Middle frontal gyrus (tissue), 1 donor: Measurements from ENCODE around the gene SIPA1L3.

ENCODE experiments used
- DNase-seq: peaks from one replicate; pipeline ENCODE4 v3.0.0-alpha.2; 2015; ENCODE audit warnings: low spot score; ENCODE audit errors: extremely low spot score

Gene SIPA1L3

DNA sequence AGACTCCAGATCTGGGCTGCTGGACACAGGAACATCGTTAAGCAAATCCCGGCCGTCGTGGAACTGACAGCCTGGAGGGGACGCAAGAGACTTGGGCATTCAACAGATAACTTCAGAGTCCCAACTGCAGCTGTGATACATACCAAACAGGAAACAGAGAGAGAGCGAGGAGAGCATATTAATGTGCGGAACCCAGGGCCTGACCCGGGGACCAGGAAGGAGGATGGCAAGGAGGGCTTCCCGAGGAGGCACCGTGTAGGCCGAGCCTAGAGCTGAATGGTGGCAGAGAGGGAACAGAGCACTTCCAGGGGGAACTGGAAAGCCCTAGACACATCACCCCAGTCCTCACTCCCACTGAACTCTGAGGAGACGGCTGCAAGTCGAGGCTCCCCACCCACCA, 68.1 kb downstream of the SIPA1L3 start:
- DNase-seq, result no peak

DNA sequence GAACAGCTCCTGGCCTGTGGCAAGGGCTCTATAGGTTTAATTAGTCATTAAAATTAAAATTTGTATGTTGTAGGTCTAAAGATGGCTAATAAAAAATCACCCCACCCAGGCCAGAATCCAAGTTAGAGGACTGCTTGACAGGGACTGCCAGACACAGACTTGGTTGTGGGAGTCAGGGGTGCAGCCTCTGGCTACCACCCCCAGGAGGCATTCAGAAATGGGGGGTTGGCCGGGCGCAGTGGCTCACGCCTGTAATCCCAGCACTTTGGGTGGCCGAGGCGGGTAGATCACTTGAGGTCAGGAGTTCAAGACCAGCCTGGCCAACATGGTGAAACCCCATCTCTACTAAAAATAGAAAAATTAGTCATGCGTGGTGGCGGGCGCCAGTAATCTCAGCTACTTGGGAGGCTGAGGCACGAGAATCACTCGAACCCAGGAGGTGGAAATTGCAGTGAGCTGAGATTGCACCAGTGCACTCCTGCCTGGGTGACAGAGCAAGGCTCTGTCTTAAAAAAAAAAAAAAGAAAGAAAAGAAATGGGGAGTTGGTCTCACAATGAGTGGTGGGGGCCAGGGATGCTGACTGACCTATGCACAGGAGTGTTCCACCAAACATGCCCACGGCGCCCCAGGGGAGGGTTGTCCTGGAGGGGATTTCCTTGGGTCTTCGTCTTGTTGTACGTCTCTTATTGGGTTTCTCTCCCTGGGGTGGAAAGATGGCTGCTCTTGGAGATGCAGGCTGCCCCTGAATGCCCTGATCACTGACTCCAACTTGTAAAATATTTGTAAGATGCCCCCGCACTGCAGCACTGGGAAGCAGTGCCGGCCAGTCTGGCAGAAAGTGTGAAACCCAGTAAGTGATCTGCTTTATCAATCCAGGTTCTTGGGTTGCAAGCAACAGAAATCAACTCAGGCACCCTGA, 68.8 kb downstream of the SIPA1L3 start:
- no peak for DNase-seq

DNA sequence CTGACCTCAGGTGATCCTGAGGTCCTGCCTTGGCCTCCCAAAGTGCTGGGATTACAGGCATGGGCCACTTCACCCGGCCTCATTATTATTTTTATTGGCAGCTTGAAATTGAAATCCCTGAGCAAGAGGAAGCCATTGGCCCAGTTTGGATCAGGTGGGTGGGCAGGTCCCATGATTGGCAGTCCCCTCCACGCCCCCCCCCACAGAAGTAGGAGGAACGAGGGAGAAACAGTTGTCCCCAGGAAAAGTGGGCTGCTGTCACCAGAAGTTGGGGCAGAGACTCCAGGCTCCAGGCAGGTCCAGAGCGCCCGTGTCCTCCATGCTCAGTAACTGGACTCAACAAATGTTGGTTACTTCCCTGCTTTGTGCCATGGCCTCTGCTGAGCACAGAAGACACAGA, 70.4 kb downstream of the SIPA1L3 start:
- DNase-seq, result no peak

DNA sequence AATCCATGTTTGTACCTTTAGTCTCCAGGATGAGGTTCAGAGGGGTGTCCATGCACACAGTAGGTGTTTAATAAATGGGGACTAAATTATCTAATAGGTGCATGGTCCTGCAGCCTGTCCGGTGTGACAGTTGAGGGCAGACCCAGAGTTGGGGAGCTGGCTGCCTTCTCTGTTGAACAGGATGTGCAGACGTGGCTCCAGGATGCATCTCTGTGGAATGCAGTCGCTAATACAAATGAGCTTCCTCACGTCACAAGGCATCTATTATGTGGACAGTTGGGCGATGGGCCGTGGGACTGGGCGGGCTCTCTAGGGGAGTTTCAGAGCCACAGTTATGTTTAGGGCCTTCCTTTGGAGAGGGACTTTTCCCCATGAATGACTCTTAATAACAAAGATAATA, 71.0 kb downstream of the SIPA1L3 start:
- DNase-seq, result no peak

DNA sequence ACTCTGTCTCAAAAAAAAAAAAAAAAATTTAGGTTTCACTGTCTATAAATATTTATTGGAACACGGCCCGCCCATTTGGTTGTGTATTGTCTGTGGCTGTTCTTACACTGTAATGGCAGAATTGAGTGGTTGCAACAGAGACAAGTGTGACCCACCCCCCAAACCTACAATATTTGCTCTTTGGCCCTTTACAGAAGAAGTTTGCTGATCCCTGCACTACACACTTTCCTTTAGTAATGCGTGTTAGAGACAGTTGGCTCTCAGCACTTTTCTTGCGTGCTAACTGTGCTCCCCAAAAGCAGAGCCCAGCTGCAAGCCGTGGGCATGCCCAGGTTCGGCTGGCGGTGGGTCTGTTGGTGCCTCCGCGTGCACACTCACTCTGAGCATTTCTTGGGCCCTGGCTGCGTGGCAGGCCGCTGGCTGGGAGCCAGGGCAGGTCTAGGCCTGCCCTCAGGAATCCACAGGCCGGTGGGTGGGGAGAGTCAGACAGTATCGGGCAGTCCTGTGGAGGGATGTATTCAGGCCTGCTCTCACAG, 72.6 kb downstream of the SIPA1L3 start:
- DNase-seq, result no peak

DNA sequence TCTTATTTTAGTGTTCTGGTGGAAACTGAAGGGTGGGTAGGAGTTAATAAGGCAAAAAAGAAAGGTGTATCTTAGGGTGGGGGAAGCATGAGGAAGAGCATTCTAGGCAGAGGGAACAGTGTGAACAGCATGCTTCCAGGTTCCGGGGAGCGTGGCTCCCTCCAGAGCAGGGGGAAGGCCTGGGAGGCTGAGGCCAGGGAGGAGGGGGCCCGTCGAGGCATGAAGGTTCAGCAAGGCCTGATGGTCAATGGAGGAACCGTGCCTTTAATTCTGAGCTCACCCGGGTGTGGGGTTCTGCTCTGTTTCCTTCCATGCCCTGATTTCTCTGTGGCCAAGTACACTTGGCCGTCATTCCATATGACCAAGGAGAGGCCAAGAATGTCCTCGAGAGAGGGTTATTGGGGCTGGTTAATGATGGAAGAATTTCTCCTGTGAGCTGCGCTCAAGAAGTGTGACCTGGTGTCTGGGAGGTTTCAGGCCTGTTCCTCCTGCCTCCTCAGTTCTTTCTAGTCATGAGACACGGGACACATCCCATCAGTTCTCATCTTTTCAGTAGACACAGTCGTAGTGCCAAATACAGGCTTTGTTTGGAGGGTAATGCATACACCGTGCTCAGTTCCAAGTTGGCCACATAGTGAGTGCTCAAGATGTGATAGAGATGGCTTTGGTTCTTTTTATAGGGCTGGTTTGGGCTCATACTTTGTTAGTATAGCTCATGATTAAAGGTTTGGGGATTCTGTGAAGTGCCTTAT, 73.6 kb downstream of the SIPA1L3 start:
- no peak for DNase-seq

DNA sequence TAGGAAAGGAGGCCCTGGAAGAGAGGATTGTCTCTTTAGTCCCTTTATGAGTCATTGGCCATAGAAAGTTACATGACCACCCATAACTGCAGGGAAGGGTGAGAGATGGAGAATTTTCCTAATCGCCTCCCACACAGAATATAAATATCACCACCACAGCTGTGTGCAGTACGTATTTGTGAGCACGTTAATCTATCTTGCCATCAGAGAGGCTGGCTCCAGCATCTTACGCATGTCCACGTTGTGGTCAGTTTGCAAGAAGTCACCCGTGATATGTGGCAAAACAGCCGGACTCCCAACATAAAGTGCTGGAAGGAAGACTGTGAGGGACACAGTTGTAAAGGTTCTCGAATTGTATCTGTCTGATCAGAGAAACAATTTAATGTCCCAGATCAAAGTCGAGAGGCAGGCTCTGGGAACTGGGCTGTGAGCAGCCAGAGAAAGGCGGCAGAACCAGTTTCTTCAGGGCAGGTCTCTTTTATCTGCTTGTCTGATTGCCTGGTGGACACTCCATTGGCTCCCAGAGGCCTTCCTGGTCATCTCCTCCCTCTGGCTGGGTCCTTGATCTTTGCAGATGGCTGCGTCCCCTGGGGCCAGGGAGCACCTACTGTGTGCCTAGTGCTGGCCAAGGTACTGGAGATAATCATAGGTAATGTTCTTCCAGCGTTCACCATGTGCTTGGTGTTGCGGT, 74.9 kb downstream of the SIPA1L3 start:
- no peak for DNase-seq

DNA sequence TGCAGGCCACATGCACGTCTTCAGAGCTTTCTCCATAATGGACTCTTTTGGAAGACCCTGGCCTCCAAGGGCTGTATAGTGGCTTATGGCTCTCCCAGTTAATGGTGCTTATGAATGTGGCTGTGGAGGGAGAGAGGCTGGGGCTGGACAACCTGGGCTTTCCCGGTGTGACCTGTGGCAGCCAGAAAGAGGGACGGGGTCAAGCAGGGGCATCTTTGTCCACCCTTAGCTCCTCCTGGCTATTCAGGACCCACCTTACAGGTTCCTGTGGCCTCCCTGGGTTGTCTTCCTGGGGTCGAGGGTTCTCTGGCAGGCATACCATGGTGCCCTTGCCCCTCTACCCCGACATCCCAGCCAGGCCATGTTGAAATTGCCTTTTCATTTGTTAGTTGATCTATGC, 75.6 kb downstream of the SIPA1L3 start:
- DNase-seq, result no peak

DNA sequence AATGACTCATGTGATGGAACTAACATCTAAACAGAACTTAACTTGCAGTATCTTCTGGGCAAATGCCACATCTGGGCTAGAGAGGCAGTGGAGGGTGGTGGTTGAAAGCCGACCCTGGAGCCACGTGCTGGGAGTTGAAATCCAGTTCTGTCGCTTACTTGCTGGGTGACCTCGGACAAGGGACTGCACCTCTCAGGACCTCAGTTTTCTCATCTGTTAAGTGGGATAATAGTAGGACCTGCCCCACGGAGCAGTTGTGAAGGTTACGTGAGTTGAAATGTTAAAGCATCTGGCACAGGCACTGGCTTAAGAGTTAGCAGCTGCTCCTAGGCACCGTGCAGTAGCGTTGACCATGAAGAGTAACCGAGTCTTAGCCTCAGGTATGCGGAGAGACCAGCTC, 76.1 kb downstream of the SIPA1L3 start:
- no peak for DNase-seq

DNA sequence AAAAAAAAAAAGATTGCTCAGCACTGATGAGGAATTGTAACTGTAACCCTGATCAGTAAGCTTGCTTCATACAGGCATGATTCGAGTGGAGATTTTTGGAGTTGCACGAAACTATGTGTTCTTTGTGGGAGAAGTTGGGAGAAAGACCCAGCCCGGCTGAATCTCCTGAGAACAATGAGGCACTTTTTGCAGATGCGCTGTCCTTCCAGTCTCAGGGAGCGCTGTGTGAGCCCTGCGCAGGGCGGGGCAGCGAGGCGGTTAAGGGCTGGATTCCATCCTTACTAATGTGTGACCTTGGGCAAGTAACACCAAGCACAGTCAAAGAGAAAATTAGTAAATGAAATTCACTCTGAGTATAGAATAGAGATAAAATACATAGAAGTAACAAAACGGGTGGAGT, 76.9 kb downstream of the SIPA1L3 start:
- DNase-seq, result no peak

DNA sequence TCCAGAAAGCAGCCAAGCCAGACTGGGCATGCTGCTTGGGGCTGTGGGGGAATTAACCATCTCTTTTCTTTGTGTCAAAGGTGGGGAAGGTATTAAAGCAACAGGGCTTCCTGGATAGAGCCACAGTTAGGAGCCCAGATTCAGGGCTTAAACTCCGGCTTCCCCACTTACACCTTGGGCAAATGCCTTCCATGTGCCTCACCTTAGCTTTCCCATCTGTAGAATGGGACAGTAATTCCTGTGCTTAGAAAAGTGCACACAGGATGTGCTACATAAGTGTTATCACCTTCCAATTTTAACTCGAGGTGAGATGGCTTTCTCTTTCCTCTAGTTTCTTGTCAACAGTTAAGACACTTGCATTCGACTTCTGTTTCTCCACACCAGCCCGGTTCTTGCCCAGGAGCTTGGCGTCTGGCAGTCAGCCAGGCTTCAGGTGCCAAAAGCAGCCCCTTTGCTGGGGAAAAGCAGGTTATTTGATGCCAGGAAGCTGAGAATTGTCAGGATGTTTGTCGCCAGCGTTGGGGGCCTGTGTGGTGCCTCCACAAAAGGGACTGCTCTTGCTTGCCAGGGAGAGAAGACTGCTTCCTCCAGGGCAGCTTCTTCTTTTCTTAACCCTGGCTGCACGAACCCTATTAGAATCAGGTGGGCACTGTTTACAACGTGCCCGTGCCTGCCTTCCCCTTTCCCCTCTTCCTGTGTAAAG, 79.2 kb downstream of the SIPA1L3 start:
- no peak for DNase-seq

DNA sequence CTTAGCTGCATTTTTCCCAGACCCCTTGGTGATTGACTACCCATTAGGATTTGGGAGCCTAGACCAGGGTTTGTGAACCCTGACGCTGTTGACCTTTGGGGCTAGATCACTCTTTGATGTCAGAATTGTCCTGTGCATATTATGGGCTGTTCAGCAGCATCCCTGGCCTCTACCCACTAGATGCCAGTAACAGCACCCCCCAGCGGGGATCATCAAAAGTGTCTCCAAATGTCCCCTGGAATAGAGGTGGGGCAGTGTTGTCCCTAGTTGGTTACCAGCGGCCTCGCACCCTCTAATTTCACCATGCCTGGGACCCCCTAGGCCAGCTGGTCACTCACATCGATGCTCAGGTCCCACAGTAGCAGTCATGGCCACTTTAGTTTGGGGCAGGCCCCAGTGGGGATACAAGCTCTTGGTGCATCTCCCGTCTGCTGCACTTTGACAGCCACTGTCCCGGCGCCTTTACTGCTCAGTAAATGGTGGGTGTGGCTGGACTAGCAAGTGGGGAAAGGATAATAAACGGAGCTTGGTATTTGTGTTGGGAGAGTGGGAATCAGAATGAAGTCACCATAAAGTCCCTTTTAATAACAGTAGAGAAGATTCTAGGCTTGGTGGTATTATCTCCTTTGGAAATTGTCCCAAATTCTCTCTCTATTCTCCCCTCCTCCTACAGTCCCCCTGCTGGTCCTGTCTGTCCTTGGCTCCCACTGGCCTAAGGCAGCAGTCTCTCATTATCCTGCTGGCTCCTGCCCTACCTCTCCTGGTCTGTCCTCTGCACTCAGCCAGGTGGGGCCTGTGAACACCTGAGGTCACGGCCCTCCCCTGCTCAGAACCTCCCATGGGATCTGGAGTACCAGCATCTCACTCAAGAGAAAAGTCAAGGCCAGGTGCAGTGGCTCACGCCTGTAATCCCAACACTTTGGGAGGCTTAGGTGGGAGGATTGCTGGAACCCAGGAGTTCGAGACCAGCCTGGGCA, 80.6 kb downstream of the SIPA1L3 start:
- DNase-seq, result no peak

DNA sequence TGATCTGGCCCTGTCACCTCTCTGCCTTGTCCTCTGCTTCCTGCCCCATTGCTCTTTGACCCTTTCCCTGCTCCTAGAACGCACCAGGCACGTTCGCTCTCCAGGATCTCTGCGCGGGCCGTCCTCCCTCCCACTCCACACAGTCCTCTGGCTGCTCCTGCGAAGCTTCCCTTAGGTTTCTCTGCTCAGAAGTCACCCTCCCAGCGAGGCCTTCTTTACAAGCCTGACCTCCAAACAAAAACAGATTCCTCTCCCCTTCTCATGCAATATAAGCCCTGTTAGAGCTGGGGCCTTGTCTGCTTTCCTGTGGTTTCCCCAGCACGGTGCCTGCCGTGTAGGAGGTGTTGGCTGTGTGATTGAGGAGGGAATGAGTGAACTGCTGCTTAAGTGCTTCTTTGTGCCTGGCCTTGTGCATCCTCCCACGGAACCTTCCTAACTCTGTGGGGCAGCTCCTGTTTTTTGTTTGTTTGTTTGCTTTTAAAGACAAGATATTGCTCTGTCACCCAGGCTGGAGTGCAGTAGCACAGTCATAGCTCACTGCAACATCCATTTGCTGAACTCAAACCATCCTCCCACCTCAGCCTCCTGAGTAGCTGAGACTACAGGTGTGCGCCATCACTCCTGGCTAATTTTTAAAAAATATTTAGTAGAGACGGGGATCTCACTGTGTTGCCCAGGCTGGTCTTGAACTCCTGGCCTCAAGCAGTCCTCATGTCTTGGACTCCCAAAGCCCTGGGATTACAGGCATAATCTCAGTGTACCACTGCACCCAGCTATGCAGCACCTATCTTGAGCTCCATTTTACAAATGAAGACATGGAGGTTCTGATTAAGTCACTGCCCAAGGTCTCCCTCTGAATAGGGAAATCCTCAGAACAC, 82.0 kb downstream of the SIPA1L3 start:
- DNase-seq, result no peak

DNA sequence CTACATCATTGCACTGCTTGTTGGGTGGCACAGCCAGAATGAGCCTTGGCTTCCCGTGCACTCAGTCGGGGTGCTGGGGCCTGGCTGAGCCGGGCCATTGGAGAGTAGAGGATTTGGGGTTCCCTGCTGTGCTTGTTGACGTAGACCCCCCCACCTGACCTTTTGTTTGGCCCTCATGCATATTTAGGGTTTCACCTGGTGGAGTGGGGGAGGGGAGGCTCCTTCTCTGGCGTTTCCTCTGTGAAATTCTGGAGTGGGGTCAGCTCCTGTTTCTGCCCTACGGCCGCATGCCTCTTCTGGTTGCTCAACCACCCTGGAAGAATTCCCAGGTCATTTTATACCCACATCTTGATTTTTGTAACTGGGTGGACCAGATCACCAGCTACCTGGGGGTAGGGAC, 82.8 kb downstream of the SIPA1L3 start:
- DNase-seq, result no peak

DNA sequence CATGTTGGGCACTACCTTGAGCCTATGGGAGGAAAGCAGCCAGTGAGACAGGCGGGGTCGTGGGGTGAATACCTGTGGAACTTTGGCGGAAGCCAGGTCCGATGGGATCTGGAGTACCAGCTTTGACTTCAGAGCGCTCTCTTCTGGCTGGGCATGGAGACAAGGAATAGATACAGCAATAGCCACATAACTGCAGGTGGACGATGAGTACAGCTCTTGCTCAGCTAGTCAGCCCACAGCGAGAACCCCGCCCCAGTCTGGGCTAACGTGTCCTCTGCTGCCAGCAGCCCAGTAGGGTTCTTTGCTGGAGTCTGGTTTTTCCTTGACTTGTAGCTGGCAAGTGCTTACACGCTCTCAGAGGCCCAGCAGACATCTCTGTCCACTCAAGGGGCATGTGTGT, 83.4 kb downstream of the SIPA1L3 start:
- no peak for DNase-seq

DNA sequence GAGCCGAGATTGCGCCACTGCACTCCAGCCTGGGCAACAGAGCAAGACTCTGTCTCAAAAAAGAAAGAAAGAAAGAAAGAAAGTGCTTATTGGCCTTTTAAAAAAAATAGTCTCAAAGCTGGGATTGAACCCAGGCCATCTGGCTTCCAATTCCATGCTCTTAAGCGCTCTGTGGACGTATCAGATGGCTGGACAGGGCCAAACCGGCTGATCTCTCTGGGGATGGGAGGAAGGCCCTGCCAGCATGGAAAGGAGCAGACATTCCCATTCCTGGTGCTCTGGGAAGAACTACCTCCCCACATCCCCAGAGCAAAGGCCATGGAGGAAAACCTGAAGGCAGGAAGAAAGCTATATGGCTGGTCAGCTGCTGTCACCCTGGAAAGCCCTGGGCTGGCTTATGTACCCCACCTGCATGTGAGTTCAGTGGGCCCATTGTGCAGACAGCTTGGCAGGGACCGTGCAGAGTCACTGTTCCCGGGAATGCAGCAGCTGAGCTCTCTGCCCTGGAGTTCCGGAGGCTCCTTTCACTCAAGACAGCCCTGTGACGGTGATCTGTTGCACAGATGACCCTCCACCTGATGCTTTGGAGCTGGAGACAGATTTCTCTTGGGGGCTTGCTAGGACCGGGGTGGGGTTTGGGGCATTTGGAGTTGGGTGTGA, 84.3 kb downstream of the SIPA1L3 start:
- no peak for DNase-seq

DNA sequence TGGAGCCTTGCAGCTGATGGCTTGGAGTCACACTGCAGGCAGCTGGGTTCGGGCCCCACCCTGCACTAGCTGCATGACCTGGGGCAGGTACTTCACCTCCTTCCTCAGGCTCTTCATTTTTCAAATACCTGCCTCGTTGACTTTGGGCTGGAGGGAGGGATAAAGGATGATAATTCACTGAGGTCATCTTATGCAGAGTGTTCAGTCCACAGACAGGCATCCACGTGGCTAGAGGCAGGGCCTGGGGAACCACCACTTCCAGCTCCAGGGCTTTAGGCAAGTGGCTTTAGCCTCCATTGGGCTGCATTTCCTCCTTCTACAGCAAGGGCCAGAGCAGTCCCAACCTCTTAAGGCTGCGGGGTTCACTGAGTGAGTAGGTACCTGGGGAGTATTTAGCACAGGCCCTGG, 84.8 kb downstream of the SIPA1L3 start:
- no peak for DNase-seq

DNA sequence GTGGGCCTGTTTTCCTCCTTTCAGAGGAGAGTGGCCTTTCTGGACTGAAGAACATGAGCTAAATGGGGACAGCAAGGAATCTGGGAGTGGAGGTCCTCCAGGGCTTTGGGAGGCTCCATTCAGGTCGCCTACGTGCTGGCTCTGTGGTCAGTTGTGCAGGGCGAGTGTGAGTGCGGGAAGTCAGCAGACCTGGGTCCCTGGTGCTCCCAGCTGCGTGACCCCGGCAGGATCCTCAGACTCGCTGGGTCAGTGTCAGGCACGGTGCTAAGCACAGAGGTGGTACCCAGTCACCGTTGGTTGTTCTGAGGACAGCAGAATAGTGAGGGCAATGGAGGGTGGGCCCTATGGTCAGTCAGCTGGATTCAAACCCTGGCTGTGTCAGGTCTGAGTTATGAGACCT, 85.8 kb downstream of the SIPA1L3 start:
- DNase-seq, result no peak

DNA sequence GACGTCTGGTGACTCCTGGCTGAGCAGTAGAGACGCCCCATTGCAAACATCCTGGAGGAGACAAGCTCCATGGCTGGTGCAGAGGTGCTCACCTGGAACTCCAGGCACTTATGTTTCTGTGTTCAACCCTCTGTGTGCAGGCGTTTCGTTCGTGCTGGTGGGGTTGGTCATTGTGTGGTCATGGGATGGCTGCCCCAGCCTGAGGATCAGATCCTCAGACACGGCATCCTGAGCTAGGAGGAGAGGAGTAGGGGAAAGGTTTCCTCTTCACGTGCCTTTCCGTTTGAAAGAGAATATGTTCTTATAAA, 87.8 kb downstream of the SIPA1L3 start:
- DNase-seq, result no peak
